G401.6 (cell line): ENCODE data around the gene MAML1.
"Not testable (repeated sequence)": the region's sequence is repeated elsewhere in the genome, so short reads cannot be mapped to it uniquely, and the experiment has no call there.

Experiments
- FAIRE-seq: peaks from 2 replicates; lab custom pipeline; 2012; peaks lifted over from hg19 to GRCh38; lab: Jason Lieb, UNC

MAML1 gene

DNA sequence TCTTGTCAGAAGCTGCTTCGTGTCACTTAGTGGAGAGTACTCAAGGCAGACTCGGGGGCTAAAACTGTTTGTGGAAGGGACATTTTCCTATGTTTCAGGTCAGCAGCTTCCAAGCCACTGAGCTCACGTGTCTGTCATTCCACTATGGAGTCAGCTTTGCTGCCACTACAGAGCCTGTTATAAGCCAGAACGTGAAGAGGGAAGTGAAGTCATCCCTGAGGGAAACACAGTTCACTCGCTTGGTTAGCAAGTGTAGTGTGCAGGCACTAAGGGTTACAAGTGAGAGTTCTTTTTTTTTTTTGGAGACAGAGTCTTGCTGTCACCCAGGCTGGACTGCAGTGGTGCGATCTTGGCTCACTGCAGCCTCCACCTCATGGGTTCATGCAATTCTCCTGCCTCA is 36.6 kb downstream of the MAML1 start:
- FAIRE-seq: no peak

DNA sequence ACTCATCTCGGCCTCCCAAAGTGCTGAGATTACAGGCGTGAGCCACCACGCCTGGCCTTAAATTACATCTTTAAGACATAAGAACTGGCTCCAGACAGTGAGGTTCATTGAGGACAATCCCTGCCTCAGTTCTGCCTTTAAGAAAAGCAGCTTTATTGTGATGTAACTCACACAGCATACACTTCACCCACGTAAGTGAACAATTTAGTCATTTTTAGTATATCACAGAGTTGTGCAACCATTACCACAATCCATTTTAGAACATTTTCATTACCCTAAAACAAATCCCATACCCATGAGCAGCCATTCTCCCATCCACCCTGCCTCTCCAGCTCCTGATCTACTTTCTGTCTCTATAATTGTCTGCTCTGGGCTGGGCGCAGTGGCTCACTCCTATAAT is 37.2 kb downstream of the MAML1 start:
- no peak for FAIRE-seq

DNA sequence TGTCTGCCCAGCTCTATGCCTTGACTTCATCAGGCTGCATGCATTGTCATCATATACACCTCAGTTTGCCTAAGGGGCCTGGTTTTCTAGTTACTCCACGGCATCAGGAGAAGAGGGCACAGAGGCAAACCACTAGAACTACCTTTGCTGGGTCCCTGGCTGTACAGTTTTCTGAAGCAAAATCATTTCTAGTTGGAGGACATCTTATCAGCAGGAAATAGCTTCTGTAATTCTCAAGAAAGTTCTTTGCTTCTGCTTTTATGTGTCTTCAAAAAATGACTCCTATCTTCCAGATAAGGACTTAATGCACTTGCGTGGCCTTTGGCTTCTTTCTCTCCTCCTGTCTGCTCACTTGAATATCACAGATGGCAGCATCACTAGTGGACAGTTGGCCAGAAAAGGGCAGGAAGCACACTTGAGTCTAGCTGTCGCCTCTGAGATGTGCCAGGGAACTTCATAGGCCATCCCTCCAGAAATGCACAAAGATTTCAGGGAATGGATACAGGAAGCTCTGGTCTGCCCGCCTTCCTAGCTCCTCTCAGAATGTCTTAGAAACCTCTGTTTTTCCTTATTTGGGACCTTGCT is 38.8 kb downstream of the MAML1 start:
- no peak for FAIRE-seq

DNA sequence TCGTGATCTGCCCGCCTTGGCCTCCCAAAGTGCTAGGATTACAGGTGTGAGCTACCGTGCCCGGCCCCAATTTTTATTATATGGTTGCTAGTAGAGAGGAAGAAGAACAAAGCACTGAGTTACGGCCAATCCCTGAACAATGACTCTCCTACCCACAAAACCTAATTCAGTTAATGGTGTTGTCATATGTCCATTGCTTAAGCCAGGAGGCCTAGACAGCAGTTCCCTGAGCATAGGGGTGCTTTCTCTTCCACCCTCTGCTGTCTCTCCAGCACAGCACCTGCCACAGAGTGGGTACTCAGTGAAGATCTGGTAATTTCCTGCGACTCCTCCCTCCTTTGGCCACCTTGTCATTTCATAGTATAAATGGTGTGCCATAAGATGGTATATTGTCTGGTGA is 39.7 kb downstream of the MAML1 start:
- no peak for FAIRE-seq

DNA sequence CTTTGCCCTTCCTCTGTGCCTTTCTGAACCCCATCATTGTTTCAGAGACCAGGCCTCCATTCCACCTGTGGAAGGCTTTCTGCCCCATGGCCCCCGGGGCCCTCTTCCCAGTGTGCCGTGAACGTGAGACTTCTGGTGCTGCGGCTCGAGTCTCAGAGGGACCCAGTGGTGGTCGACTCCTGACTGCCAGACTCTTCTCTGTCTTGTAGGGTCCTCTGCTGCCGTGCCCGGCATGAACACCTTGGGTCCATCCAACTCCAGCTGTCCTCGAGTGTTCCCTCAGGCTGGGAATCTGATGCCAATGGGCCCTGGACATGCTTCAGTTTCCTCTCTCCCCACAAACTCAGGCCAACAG is 41.0 kb downstream of the MAML1 start:
- FAIRE-seq: no peak

DNA sequence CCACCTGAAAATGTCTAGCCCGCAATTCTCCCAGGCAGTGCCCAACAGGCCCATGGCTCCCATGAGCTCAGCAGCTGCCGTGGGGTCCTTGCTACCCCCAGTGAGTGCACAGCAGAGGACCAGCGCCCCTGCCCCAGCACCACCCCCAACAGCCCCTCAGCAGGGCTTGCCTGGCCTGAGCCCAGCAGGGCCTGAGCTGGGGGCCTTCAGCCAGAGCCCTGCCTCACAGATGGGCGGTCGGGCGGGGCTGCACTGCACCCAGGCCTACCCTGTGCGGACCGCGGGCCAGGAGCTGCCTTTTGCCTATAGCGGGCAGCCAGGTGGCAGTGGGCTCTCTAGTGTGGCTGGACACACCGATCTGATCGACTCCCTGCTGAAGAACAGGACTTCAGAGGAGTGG is 41.8 kb downstream of the MAML1 start:
- FAIRE-seq: no peak

DNA sequence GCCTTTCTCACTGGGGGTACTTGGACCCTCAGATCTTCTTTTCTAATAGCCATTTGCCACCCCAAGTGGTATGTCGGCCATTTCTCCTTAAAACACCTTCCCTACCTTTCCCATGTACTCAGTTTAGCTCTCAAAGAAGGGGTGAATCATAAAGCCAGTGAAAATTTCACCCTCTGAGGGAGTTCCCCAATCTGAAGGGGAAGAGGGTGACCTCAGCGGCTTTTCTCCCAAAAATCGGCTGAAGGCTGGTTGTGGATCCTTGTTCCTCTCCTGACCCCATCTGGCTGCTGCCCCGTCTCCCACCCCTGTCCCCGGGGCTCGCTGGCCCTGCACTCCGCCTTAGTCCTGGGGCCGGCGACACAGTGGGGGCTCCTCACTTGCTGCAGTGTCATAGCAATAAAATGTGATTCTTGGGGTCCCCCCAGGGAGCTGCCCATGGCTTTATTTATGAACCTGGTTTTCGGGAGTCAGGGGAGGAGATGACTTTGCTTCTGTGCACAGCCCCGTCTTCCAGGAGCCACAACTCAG is 43.9 kb downstream of the MAML1 start:
- no peak for FAIRE-seq

DNA sequence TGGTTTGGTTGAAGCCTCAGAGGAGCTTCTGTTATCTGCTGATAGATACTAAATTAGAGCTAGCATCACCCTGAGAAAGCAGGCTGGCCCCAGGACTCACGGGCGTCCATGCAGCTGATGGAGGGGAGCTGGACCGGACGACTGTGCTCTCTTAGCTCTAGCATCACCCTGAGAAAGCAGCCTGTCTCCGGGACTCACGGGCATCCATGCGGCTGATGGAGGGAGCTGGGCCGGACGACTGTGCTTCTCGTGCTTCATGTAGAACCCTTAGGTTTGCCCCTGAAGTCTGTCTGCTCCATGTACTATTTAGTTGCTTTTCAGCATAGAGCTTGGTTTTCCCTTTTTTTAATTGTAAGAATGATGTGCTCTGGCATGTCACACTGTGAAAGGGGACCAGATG is 44.8 kb downstream of the MAML1 start:
- no peak for FAIRE-seq

DNA sequence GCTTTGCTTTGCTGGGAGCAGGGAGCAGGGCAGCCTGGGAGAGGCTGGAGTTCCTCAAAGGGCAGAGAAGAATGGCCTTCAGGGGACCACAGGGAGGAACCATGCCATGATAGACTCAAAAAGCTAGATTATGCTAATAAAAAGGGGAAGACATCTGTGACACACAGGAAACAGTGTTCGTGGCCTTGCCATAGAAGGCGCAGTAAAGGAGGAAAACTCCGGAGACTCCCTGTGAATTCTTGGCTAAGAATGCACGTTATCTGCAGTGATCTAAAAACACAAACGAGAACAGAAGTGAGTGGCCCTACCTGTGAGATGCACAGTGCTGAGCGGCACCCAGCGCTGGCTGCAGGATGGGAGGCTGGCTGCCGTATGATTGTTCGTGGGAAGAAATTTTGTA is 45.3 kb downstream of the MAML1 start:
- FAIRE-seq: no peak

DNA sequence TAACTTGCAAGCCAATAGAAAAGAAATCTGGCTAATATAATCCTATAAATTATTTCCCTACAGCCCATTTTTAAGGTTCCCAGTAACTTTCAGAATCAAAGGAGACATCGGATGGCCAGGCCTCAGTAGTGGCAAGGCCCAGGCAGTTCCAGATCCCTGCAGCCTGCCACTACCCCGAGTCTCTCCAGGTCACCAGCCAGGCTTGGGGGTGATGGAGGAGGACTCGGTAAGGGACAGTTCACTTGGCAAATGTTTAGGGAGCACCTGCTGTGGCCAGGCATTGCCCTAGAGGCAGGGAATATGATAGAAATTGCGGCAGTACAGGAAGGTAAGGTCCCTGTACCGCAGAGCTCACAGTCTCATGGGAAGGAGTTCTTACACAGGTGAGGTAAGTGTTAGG is 46.0 kb downstream of the MAML1 start:
- FAIRE-seq: no peak

DNA sequence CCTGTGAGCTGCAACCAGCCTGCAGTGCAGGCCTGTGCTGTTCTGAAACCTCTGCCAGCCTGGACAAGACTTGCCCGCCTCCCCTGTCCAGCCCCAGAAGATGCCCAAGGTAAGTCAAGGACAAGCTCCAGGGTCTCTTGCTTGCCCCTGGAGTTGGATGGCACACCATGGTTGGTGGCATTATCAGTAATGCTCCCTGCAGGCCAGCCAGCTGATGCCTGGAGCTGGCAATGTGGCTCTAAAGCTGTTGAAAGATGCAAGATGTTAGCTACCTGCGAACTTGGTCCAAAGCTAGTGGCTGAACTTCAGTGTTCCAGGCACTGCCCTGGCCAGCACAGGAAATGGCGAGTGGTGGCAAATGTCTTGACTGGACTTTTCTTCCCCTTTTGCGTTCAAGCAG is 47.2 kb downstream of the MAML1 start:
- no peak for FAIRE-seq

DNA sequence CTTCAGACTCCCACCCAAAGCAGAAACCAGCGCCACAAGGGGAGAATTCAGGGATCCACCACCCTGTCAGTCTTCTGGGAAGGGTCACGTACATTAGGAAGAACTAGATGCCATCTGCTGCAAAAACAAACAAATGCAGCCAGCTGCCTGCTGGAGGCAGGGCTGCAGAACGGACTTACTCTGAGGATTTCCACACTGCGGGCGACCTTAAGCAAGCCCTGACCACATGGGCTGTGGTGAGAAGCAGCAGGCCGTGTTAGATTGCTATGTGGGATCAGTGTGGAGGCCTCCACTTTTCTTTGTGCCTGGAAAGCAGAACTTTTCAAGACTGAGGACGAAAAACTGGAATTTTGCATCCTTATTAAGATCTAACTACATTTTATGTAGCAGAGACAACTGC is 47.7 kb downstream of the MAML1 start:
- no peak for FAIRE-seq

DNA sequence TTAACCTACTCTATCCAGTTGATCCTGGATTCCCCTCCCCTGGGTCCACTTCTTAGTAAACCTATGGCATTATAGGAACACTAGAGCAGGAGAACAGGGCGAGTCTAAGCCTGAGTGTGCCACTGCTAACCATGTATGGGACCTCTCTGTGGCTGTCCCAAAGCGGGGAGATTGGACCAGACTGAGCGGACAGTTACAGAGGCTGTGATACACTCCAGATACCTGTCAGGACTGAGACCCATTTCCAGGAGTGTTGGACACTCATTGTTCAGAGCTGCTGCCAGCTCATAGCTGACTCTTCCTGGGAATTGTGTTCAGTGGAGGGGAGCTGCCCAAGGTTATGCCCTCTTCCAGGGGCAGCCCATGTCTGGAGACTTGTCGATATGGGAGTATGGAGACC is 49.2 kb downstream of the MAML1 start:
- FAIRE-seq: no peak

DNA sequence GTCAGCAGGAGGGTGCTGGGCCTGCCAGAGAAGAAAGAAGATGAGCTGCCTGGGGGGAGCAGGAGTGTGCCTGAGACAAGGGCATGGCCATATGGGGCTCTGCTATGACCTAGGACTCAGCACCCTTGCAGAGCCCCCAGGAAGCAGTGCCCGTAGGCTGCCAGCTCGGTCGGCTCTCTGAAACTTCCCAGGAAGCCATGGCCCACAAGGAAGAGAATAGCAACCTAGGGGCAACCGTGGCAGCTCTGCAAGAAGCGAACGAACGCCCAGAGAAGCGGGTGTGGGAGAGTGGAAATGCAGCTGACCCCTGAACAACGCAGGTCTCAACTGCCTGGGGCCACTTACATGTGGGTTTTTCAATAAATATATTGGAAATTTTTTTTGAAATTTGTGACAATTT is 50.5 kb downstream of the MAML1 start:
- FAIRE-seq: no peak

DNA sequence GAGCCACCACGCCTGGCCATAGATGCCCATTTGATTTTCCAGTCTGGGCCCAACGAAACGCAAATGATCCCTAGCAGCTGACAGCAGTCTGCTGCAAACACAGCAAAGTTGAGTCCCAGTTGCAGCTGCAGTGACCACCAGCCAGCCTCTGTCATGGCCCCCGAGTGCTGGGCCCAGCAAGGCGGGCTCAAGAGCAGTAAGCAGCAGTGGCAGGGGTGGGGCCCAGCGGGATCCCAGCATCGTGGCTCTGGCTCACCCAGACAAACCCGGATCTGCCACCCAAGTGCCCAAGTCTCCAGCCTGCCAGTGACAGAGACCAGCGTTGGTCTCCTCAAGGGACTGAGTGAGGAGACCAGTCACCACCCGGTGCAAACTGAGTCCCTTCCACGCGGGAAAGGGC is 54.2 kb downstream of the MAML1 start:
- FAIRE-seq: no peak

DNA sequence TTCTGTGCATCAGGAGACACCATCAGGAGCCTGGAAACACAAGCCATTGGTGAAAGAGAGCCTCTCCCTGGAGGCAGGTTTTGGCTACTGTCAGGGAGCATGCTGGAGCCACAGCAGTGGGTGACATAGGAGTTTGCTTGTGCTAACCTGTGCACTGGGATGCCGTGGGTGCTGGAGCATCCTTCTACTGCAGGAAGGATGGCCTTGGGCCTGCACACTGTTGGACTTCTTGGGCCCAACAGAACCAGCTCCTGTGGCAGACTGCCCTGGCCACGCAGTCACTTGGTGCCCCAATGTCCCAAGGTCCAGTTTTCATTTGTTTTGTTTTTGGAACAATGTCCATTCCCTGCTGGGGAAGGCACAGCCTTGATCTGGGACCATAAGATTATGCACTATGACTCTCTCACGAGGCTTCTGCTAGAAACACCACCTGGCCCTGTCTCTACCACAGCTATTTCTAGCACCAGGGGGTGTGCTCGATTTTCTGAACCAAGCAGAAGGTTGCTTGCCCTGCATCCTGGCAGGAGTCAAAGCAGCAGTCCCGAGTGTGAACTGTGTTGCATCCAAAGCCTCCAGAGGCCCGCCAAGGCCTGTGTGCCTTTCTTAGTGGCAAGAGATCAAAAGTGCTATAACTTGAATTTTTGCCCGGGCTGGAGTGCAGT is 55.7 kb downstream of the MAML1 start:
- no peak for FAIRE-seq

DNA sequence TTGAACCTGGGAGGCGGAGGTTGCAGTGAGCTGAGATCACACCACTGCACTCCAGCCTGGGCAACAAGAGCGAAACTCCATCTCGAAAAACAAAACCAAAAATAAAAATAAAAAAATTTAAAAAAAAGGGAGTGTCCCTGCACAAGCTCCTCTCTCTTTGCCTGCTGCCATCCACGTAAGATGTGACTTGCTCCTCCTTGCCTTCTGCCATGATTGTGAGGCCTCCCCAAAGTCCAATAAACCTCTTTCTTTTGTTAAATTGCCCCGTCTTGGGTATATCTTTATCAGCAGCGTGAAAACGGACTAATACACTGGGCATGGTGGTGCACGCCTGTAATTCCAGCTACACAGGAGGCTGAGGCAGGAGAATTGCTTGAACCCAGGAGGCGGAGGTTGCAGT is 56.7 kb downstream of the MAML1 start:
- FAIRE-seq: not testable (repeated sequence)

DNA sequence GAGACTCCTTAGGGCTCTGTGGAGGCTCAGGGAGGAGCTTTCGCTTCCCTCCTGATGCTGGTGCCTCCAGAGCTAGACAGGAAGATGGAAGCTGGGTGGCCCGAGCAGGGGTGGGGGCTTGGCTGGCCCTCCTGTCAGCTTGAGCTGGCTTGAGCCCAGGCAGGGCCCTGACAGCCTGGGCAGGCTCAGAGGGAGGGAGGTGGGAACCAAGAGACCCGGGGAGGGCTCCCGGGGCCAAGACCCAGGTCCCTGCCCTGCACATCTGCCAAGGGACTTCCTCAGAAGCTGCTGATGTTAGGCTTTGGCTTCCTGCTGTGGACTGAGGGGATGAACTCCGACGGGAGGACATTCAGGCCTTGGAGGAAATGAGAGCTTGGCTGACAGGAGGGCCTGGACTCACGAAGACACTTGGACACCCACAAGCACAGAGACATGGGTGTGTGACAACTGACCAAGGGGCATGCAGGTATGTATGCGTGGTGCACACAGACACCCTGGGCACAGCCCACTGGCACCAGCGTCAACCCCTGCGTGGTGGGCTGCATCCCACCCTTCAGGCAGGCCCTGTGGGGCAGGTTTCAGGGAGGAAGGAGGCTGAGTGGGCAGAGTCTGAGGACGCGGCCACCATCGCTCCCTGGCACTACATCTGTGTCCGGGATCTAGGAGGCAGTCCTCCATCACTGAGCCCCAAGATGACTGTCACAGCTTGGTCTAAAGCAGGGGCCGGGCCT is 59.4 kb downstream of the MAML1 start:
- no peak for FAIRE-seq

DNA sequence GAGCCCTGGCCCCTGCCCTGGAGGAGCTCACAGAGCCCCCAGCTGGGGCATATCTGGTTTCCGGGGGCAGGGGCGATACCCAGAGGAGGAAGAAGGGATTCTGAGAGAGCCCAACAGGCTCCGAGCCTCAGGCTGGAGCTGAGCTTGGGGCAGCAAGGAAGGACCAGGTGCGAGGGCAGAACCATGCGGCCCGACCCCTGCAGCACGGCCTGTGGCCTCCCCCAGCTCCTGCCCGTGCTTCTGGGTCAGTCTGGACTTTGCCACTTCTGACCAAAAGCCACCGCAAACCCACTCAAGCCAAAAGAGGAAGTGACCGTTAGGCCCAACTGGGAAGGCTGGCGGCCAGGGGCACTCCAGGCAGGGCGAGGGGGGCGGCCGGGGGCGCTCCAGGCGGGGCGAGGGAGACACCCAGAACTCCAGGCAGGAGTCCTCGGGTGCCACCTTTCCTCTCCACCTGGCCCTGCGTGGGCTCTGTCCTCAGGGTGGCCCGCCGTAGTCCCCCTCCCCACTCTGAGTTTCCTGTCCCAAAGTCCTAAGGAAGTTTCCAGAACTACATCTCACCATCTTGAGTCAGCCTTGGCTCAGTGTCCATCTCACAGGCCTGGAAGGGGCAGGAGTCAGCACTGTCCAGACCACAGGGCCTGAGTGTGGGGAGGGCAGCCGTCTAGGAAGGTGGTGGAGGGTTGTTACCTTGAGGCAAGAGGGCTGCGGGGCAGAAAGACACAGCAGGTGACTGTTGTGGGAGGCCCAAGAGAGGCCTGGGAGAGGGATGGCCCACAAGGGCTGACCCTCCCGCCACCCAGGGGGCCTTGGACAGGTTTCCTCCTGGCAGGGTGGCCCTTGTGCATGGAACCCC is 60.2 kb downstream of the MAML1 start:
- FAIRE-seq: no peak

DNA sequence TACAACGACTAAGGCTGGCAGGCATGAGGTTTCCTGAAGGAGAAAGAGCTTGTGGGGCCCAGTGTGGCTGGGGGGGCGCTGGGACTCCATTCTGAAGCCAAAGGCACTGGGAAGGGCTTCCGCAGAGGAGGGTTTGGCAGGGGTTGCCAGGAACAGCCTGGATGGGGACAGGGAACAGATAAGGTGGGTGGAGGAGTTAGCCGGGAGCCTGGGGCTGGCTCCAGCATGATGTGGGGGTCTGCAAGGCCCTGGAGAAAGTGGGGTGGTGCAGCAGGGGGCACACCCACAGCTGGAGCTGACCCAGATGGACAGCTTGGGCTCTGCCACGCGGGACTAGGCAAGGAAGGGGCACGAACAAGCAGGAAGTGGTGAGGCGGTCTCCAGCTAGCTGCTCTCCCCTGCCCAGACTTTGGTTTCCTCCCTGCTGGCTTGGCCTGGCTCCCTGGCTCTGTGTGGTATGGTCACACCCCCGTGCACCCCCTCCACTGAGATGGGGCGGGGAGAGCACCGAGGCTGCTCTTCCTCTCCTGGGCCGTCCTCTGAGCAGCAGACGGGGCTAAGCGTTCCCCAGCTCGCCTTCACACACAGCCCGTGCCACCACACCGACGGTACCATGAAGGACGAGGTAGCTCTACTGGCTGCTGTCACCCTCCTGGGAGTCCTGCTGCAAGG is 61.0 kb downstream of the MAML1 start, which contains the start of gene LTC4S:
Gene LTC4S, plus strand, starts transcription at position 519 of the 672 bp plus-strand sequence. Its CDS starts 95 bp downstream, at position 614.
- no peak for FAIRE-seq

DNA sequence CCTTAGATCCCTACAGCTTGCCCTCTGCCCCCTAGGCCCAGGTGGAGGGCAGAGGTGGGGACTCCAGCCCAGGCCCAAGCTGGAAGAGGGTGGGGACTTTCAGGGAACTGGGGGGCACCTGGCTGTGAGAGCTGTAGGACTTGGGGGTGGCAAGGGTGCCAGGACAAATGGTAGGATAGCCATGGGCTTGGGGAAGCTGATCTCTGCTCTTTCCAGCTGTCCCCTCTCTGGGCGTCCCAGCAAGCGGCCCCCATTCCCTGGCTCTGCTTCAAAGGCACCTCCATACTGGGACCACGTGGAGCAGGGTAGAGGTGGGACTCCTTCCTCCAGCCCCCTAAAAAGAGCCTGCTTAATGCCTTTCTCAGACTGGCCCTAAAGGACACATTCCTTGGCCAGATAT is 61.5 kb downstream of the MAML1 start:
- no peak for FAIRE-seq

DNA sequence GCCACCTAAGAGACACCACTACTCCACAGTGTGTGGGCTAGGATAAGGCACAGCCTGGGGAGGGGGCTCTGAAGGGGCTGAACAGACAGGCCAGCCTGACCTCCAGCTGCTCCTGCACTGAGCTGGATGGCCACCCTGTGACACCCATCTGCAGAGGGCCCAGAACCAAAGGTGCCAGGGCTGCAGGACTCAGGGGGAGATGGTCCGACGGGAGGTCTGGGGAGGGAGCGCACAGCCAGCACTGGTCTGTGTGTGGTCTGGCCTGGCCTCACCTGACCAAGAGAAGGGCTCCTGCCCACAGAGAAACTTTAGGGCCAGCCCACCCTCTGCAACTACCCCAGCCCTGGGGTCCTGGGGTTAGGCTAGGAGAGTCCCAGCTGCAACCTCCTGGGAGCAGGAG is 62.0 kb downstream of the MAML1 start:
- no peak for FAIRE-seq
